ENCODE results near the gene ESRRG. TPM values are rescaled to one million over a fixed set of nuclear protein-coding genes. Genes with fewer than 3 reads are reported as not detected.

The ESRRG gene
- total RNA-seq, 2 donors from 2014 or later = not detected

DNA sequence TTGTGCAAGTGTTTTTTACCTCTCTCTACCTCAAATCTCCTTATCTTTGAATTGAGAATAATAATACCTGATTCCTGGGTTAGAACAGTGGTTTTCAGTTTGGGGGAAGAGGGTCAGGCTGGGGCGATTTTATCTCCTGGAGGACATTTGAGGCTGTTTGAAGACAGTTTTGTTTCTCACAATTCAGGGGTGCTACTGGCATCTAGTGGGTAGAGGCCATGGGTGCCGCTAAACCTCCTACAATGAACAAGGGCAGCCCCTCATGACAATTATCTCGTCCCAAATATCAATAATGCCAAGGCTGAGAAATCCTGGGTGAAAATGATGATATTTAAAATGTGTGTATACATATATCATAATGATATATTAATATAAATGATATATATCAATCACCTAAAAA, 160.8 kb downstream of the ESRRG start:
- DNase-seq (no peak), ATAC-seq (replicated peaks in 1 of 2) (no peak)
- Mint-ChIP-seq H3K4me3 (no peak overlapping the region), H3K27me3 (ENCODE audit: low read depth) (no peaks in the 10 kb centered on the region), H3K4me1 (ENCODE audit: low read depth) (no peaks in the 10 kb centered on the region), H3K27ac (no peak overlapping the region), H3K9me3 (peaks cover 0 to 2% of the 10 kb centered on the region in 2 donors), H3K36me3 (ENCODE audit: insufficient read depth in 2 of 2) (no peaks in the 10 kb centered on the region)

DNA sequence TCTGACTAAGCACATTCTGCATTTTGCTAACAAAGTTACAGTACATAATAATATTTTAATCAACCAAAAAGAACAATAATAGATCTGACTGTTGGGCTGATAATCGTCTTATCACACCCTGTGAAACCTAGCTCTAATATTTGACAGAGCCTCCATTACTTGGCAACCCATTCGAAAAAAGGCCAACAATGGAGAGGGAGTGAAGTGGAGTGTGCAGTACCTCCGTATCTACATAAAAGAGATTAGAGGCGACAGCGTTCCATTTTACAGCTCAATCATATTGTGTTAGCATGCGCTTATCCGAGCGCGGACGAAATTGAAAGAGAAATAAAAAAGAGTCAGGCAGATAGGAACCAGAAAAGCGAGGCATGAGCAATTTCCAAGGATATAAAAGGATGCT, 162.7 kb downstream of the ESRRG start:
- DNase-seq = no peak
- Mint-ChIP-seq H3K4me3 (no peak overlapping the region), H3K27ac (no peak overlapping the region), H3K9me3 (peaks cover 0 to 2% of the 10 kb centered on the region in 2 donors), H3K36me3 (ENCODE audit: insufficient read depth in 2 of 2) (no peaks in the 10 kb centered on the region), H3K4me1 (ENCODE audit: low read depth) (no peaks in the 10 kb centered on the region), H3K27me3 (ENCODE audit: low read depth) (no peaks in the 10 kb centered on the region)
- ATAC-seq (replicated peaks in 1 of 2) = no peak

DNA sequence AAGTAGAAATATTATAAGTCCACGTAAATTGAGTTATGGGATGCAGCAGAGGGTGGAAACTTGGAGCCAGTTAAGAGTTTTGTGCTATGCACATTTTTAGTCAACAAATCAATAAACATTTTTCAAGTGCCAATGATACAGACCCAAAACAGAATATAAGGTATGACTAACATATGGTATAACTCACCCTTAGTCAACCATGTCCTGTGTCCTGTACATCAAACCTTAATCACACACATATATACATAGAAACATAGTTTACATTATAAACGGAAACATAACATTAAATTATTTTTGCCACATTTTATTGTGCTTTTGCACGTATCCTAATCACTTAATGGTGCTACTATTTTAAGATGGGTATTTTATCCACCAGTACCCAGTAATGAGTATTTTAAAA, 163.9 kb downstream of the ESRRG start:
- no peak overlapping the region for H3K27ac Mint-ChIP-seq
- H3K4me1 Mint-ChIP-seq (ENCODE audit: low read depth) = no peaks in the 10 kb centered on the region
- ATAC-seq (replicated peaks in 1 of 2) (no peak), DNase-seq (no peak)
- no peaks in the 10 kb centered on the region for H3K27me3 Mint-ChIP-seq (ENCODE audit: low read depth)
- H3K4me3 Mint-ChIP-seq = no peak overlapping the region
- H3K9me3 Mint-ChIP-seq = peaks cover 0 to 4% of the 10 kb centered on the region in 2 donors
- no peaks in the 10 kb centered on the region for H3K36me3 Mint-ChIP-seq (ENCODE audit: insufficient read depth in 2 of 2)

DNA sequence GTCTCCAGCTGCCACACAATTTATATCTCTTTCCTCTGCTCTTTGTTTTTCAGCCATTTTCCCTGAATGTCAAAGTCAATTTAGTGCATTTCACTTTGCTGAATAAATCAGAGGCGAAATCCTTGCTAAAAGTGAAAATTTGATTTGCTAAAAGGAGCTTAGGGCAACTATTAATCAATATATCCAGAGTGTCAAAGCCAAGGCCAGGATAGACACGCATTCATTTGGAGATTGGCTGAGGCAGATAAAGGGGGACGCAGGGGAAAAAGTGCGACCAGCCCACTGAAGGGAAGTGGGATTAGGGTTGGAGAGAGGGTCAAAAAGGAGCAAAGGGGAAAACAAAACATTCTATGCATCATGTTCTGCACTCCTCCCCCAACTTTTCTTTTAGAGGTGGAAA, 167.6 kb downstream of the ESRRG start:
- H3K27ac Mint-ChIP-seq = no peak overlapping the region

DNA sequence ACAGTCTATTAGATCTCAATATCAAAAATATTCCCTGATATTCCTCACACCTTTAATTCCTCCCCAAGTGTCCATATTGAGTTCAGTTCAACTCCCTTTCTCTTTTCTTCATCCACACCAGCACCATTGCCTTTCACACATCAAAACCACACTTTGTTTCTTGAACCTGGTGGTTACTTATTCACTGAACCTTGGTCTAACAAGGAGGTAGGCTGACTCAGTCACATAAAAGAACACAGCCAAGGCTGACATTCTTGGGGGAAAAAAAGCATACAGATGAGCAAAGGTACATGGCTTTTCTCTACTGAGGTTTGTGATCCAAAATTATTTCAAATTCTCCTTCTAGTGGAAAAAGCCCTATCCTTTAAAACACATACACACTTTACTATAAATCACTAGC, 168.3 kb downstream of the ESRRG start:
- no peak overlapping the region for H3K27ac Mint-ChIP-seq
- ATAC-seq (replicated peaks in 1 of 2) (no peak), DNase-seq (no peak)
- H3K36me3 Mint-ChIP-seq (ENCODE audit: insufficient read depth in 2 of 2) = no peaks in the 10 kb centered on the region
- H3K27me3 Mint-ChIP-seq (ENCODE audit: low read depth) = no peaks in the 10 kb centered on the region
- H3K9me3 Mint-ChIP-seq = peaks cover 0 to 2% of the 10 kb centered on the region in 2 donors
- H3K4me3 Mint-ChIP-seq = no peak overlapping the region
- H3K4me1 Mint-ChIP-seq (ENCODE audit: low read depth) = no peaks in the 10 kb centered on the region

More for the DNA sequence above, 167.6 kb downstream of the ESRRG start:
- Mint-ChIP-seq H3K36me3 (ENCODE audit: insufficient read depth in 2 of 2) (no peaks in the 10 kb centered on the region), H3K9me3 (peaks cover 0 to 2% of the 10 kb centered on the region in 2 donors), H3K4me3 (no peak overlapping the region), H3K4me1 (ENCODE audit: low read depth) (no peaks in the 10 kb centered on the region), H3K27me3 (ENCODE audit: low read depth) (no peaks in the 10 kb centered on the region)
- ATAC-seq (replicated peaks in 1 of 2) (no peak), DNase-seq (no peak)

DNA sequence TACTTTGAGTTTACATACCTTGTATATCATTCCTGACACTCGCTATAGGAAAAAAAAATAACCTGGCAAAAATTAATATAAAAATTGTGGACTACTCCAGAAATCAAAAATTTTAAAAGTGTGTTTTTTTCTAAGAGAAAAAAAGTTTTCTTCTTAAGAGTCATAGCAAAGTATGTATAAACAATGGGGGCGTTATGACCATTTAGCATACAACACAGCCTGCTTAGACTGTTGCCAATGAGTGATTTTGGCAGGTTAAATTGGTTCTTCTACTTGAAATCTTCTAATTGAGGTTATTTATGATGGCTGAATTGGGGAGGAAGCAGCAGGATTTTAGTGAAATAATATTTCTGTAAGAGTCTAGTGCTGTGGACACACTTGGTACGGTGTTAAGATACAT, 169.5 kb downstream of the ESRRG start:
- DNase-seq = no peak
- no peaks in the 10 kb centered on the region for H3K27me3 Mint-ChIP-seq (ENCODE audit: low read depth)
- H3K4me3 Mint-ChIP-seq = no peak overlapping the region
- ATAC-seq (replicated peaks in 1 of 2) = no peak
- no peaks in the 10 kb centered on the region for H3K4me1 Mint-ChIP-seq (ENCODE audit: low read depth)
- H3K9me3 Mint-ChIP-seq = peaks cover 2 to 3% of the 10 kb centered on the region in 2 donors
- no peak overlapping the region for H3K27ac Mint-ChIP-seq
- H3K36me3 Mint-ChIP-seq (ENCODE audit: insufficient read depth in 2 of 2) = no peaks in the 10 kb centered on the region

DNA sequence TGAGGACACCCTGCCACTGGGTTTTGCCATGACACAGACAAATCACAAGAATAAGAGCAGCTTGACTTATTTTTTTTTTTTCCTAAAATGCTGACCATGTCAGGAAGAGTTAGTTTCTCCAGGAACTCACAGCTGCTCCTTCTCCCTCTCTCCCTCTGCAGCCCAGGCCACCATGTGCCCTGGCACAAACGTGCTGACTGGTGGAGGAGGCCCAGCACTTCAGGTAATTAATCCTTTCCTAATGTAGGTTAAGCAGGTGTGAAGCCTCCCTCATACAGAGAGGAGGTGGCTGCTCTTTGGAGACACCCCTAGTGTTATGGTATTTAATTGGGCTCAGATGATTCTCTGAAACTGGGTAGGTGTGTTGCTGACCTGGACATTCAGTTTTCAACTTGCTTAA, 170.2 kb downstream of the ESRRG start:
- Mint-ChIP-seq H3K4me1 (ENCODE audit: low read depth) (no peaks in the 10 kb centered on the region), H3K27ac (no peak overlapping the region), H3K4me3 (no peak overlapping the region), H3K36me3 (ENCODE audit: insufficient read depth in 2 of 2) (no peaks in the 10 kb centered on the region), H3K27me3 (ENCODE audit: low read depth) (no peaks in the 10 kb centered on the region), H3K9me3 (peaks cover 3 to 4% of the 10 kb centered on the region in 2 donors)
- DNase-seq (no peak), ATAC-seq (replicated peaks in 1 of 2) (no peak)

DNA sequence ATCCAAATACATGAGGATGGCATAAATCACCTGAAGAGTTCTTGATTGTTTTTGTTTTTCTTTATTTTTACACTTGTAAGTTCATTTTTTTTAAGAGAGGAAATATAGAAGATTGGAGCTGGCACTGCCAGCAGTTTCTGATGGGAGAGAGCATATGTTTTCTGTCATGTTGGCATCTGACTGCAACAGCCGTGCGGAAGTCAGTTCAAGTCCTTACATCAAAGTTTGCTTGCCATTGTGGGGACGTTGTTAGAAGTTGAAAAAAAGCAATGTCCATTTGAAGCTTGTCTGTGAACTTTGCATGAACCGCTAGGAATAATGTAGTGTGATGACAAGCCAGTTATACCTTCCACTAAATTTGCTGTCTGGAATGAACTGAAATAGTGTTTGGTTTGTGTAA, 173.4 kb downstream of the ESRRG start:
- Mint-ChIP-seq H3K4me1 (ENCODE audit: low read depth) (no peaks in the 10 kb centered on the region), H3K9me3 (peaks cover 2 to 3% of the 10 kb centered on the region in 2 donors), H3K36me3 (ENCODE audit: insufficient read depth in 2 of 2) (no peaks in the 10 kb centered on the region), H3K27ac (no peak overlapping the region), H3K4me3 (no peak overlapping the region), H3K27me3 (ENCODE audit: low read depth) (no peaks in the 10 kb centered on the region)
- ATAC-seq (replicated peaks in 1 of 2) (no peak), DNase-seq (no peak)

DNA sequence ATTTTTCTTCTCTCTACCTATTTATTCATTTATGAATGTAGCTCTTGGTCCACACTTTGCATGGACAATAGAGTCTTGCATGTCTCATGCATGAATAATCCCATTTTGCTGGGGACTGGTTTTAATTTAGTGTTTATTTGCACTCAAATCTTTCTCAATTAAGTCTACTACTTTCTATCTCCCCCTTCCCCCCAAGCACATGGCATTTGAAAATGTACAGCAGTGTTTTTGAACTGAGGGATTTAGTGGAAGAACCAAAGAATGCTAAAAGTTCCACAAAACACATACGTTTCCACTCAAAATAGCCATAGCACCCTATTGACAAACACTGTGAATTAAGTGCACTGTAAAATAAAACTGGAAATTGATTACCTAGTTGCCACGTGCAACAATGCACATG, 180.5 kb downstream of the ESRRG start:
- DNase-seq = no peak
- Mint-ChIP-seq H3K27ac (no peak overlapping the region), H3K27me3 (ENCODE audit: low read depth) (no peaks in the 10 kb centered on the region), H3K9me3 (peaks cover 0 to 3% of the 10 kb centered on the region in 2 donors), H3K4me3 (no peak overlapping the region), H3K4me1 (ENCODE audit: low read depth) (no peaks in the 10 kb centered on the region), H3K36me3 (ENCODE audit: insufficient read depth in 2 of 2) (no peaks in the 10 kb centered on the region)
- ATAC-seq (replicated peaks in 1 of 2) = no peak

DNA sequence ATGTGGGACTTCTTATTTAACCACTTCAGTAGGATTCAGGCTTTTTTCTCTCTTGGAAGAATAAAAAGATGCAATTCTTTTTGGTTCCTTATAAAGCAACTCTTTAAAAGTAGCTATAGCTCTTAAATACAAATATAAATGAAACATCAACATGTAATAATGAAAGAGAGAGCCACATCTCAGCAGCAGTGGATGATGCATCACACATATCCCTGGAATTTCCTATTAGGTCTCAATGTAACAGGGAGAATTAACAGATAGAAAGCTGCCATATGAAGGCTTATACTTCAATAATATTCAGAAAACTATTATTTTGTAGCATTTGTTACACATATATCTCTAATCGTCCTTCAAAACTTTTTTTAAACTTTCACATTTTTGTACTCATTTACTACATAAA, 181.0 kb downstream of the ESRRG start:
- H3K27ac Mint-ChIP-seq = no peak overlapping the region
- no peak for ATAC-seq (replicated peaks in 1 of 2)
- no peaks in the 10 kb centered on the region for H3K36me3 Mint-ChIP-seq (ENCODE audit: insufficient read depth in 2 of 2)

DNA sequence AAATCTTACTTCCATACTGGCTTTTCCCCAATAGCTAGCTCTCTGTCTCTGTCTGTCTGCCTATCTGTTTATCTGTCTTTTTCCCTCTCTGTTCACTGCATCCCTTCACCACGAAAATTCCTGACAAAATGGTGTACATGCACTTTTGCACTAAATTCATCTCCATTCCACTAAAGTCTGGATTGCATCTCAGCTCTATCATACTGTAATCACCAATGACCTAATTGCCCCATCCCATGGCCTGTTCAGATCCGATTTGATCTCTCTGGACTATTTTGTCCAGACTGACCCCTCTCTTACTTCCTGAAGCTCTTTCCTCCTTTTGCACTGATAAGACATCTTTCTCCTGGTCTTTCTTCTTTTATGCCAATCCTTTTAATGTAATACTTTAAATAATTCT, 187.5 kb downstream of the ESRRG start:
- Mint-ChIP-seq H3K4me3 (no peak overlapping the region), H3K4me1 (ENCODE audit: low read depth) (no peaks in the 10 kb centered on the region), H3K27ac (no peak overlapping the region), H3K27me3 (ENCODE audit: low read depth) (no peaks in the 10 kb centered on the region), H3K36me3 (ENCODE audit: insufficient read depth in 2 of 2) (no peaks in the 10 kb centered on the region), H3K9me3 (peaks cover 4 to 5% of the 10 kb centered on the region in 2 donors)
- ATAC-seq (replicated peaks in 1 of 2) = no peak
- no peak for DNase-seq

More for the DNA sequence above, 181.0 kb downstream of the ESRRG start:
- Mint-ChIP-seq H3K4me3 (no peak overlapping the region), H3K9me3 (peaks cover 0 to 3% of the 10 kb centered on the region in 2 donors), H3K27me3 (ENCODE audit: low read depth) (no peaks in the 10 kb centered on the region), H3K4me1 (ENCODE audit: low read depth) (no peaks in the 10 kb centered on the region)
- DNase-seq = no peak

DNA sequence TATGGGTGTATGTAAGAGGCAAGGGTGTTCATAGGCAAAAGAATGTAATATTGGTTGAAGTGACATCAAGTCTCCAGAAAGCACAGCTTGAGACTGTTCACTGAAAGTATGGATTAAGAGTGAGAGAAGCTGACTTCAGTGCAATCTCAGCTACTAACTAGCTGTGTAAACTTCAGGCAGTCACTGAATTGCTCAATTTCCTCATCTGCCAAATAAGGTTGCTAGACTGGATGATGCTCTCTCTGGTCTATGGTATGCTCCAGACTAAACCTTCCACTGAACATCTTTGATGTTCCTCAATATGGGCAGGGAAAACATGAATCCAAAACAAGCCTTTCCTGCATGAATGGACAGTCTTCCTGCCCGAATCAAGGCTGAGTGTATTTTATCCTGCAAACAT, 188.2 kb downstream of the ESRRG start:
- DNase-seq (no peak), ATAC-seq (replicated peaks in 1 of 2) (no peak)
- no peak overlapping the region for H3K4me3 Mint-ChIP-seq
- H3K4me1 Mint-ChIP-seq (ENCODE audit: low read depth) = no peaks in the 10 kb centered on the region
- H3K36me3 Mint-ChIP-seq (ENCODE audit: insufficient read depth in 2 of 2) = no peaks in the 10 kb centered on the region
- H3K27ac Mint-ChIP-seq = no peak overlapping the region
- H3K27me3 Mint-ChIP-seq (ENCODE audit: low read depth) = no peaks in the 10 kb centered on the region
- peaks cover 4 to 5% of the 10 kb centered on the region in 2 donors for H3K9me3 Mint-ChIP-seq

DNA sequence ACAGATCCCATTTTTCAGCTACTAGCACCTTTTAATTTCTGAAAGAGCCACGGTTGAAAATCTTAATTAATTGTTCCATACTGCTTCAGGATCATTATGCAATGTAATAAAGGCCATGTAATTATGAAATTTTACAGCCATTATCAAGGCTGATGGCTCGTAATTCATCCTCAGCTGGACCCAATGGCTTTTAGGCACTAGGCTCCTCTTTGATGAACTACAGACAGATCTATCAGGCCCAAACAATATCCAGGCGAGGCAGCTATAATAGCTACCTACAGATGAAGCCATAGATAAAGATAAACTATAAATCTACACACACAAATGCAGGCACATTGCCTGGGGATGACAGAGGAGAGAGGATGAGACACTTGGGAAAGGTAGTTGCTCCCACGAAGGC, 189.5 kb downstream of the ESRRG start:
- H3K27ac Mint-ChIP-seq = no peak overlapping the region

DNA sequence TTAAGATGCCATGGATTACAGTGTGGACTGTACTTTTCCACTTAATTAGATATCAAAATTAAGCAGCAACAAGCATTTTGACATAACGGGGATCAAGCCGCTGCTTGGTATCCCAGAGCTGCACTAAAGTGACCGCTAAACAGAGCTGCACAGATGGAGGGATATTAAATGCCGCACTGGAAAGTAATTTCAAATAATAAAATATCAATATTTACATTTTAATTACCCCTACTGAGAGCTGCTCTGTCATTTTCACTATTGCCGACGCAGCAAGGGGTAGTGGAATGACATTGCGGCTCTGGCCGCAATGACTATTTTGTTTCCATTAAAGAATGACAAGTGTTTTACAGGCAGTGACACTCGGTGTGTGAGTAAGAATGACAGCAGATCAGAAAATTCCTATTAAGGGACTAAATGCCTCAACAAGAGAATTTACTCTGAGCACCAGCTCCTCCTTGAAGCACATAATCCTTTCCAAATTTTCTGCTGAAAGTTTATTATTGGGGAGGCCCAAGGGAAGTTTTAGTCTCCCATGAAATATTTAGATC, 190.9 kb downstream of the ESRRG start:
- H3K4me1 Mint-ChIP-seq (ENCODE audit: low read depth) = no peaks in the 10 kb centered on the region
- H3K27ac Mint-ChIP-seq = no peak overlapping the region
- DNase-seq (no peak), ATAC-seq (replicated peaks in 1 of 2) (no peak)
- peaks cover 4 to 8% of the 10 kb centered on the region in 2 donors for H3K9me3 Mint-ChIP-seq
- H3K36me3 Mint-ChIP-seq (ENCODE audit: insufficient read depth in 2 of 2) = no peaks in the 10 kb centered on the region
- no peak overlapping the region for H3K4me3 Mint-ChIP-seq
- H3K27me3 Mint-ChIP-seq (ENCODE audit: low read depth) = no peaks in the 10 kb centered on the region

More for the DNA sequence above, 189.5 kb downstream of the ESRRG start:
- Mint-ChIP-seq H3K4me1 (ENCODE audit: low read depth) (no peaks in the 10 kb centered on the region), H3K27me3 (ENCODE audit: low read depth) (no peaks in the 10 kb centered on the region), H3K9me3 (peaks cover 4 to 5% of the 10 kb centered on the region in 2 donors), H3K36me3 (ENCODE audit: insufficient read depth in 2 of 2) (no peaks in the 10 kb centered on the region), H3K4me3 (no peak overlapping the region)
- no peak for DNase-seq
- ATAC-seq (replicated peaks in 1 of 2) = no peak

All from activated T-cell treated with anti-CD3 and anti-CD28 coated beads, Interleukin-2, amount 50 U/mL, for 72 hours (primary cell).